Transverse colon (tissue), 4 donors: ENCODE data around the gene LAMTOR5. TPM values are rescaled to one million over a fixed set of nuclear protein-coding genes. Genes with fewer than 3 reads are reported as not detected.
A peak's percentile ranks its signal among the peaks of the same experiment; 100 is the strongest.

Experiments
- DNase-seq: peaks from one replicate; pipeline ENCODE4 v3.0.0-alpha.2; 2019
- H3K27ac ChIP-seq, 4 donors: fragments of 200-600 bp; sonication (generic); 2 replicates each; pipeline ENCODE4 v1.5.1; 2016 to 2018; ENCODE audit warnings: inconsistent platforms in 4 of 4
- H3K27me3 ChIP-seq: fragments of 200-600 bp; sonication (generic); 2 replicates; pipeline ENCODE4 v1.5.1; 2017; ENCODE audit warnings: inconsistent platforms
- H3K36me3 ChIP-seq, 4 donors: fragments of 200-600 bp; sonication (generic); 2 replicates each; pipeline ENCODE4 v1.5.1; 2017 to 2019; ENCODE audit warnings: inconsistent platforms in 4 of 4
- H3K4me1 ChIP-seq, 4 donors: fragments of 200-600 bp; sonication (generic); 2 replicates each; pipeline ENCODE4 v1.5.1; 2017 to 2020; ENCODE audit warnings: inconsistent platforms in 4 of 4
- H3K4me3 ChIP-seq, 4 donors: fragments of 200-600 bp; sonication (generic); 1 replicate in 1 of 4; 2 replicates in 3 of 4; pipeline versions ENCODE4 v1.5.1 to v1.6.1; 2017 to 2019; ENCODE audit warnings: inconsistent platforms in 4 of 4
- H3K9me3 ChIP-seq, 2 donors: fragments of 200-600 bp; sonication (generic); 2 replicates each; pipeline ENCODE4 v1.5.1; 2017 to 2019; ENCODE audit warnings: inconsistent platforms in 2 of 2
- CTCF ChIP-seq, 5 experiments: fragments of 200-600 bp in 3 of 5; fragments of 450-650 bp in 2 of 5; sonication (generic) in 3 of 5; IDR thresholded peaks; 1 replicate in 2 of 5; 2 replicates in 3 of 5; pipeline ENCODE4 v1.5.1; 2016 to 2017; ENCODE audit warnings: antibody characterized with exemption in 5 of 5, inconsistent platforms in 3 of 5, mild to moderate bottlenecking in 2 of 5, moderate library complexity in 1 of 5
- EP300 ChIP-seq: sonication (generic); formaldehyde crosslinking; IDR thresholded peaks from one replicate; pipeline ENCODE4 v1.6.1; 2017; ENCODE audit warnings: antibody characterized with exemption, low read depth
- POLR2A ChIP-seq: fragments of 450-650 bp; IDR thresholded peaks from one replicate; pipeline ENCODE4 v1.6.1; 2016; ENCODE audit warnings: antibody characterized with exemption, mild to moderate bottlenecking, moderate library complexity
- POLR2AphosphoS5 ChIP-seq, 3 donors: sonication (generic); formaldehyde crosslinking; IDR thresholded peaks; one replicate each; pipeline ENCODE4 v1.6.1; 2016; ENCODE audit warnings: antibody characterized with exemption in 3 of 3
- WGBS, 2 donors: methylation state at CpG; one replicate each; pipeline ENCODE4 v1.1.5; 2018; ENCODE audit warnings: low coverage in 1 of 2; 5-methylcytosine and 5-hydroxymethylcytosine counted together
- in situ Hi-C, 4 donors: fragments of 200-750 bp; cut with MboI; loops; one replicate each; pipeline versions ENCODE4 v1.15.0 to v1.15.1; 2017; ENCODE audit warnings: low sequenced_read_pairs in 3 of 4, low pct_ligation_motif_present in 1 of 4, low pct_unique_long_range_greater_than_20kb in 1 of 4
- intact Hi-C: fragments of 100-400 bp; cut with DNase I; formaldehyde crosslinking; loops from one replicate; pipeline ENCODE4 v1.15.1; 2023; ENCODE audit warnings: low total_unique reads
- total RNA-seq, 4 donors: library from RNA; depleted of rRNA; stranded (reverse); fragments of >200 nt; gene quantifications; one replicate each; pipeline ENCODE4 v1.1.0, GENCODE V29; 2016

The LAMTOR5 gene
- total RNA-seq, 4 donors from 2014 or later = 7.1 to 113 (median 38.2) TPM

- Histone ChIP-seq H3K4me1 (peaks cover 0 to 25% (median 4%) of the 10 kb centered on the region in 4 donors), H3K27me3 (no peaks in the 10 kb centered on the region), H3K4me3 (no peak overlapping the region), H3K27ac (peak overlapping the region in 1 of 4 donors; percentile 25), H3K9me3 (no peaks in the 10 kb centered on the region), H3K36me3 (peaks cover 0 to 12% (median 5%) of the 10 kb centered on the region in 4 donors)
- WGBS, 2 donors = 65 to 84% methylated on average over 8 to 10 of the region's 10 CpGs
- no peak for DNase-seq
- in situ Hi-C loops = no loop called here
- intact Hi-C loops = no loop called here
- no peak for TF ChIP-seq CTCF (IDR thresholded peaks at IDR 0.05)
- TF ChIP-seq POLR2AphosphoS5 (IDR thresholded peaks at IDR 0.05) = no peak
- no peak for TF ChIP-seq POLR2A
Measured at GRCh38 chr1:110380672-110381283, 26.7 kb downstream of the LAMTOR5 start.

GRCh38 chr1:110375490-110375889, 32.0 kb downstream of the LAMTOR5 start:
- H3K27me3 ChIP-seq = no peaks in the 10 kb centered on the region
- in situ Hi-C loops (no loop called here), intact Hi-C loops (no loop called here)
- WGBS, 2 donors = 92% methylated on average over 1 of the region's 1 CpG
- H3K36me3 ChIP-seq = peaks cover 0 to 35% (median 8%) of the 10 kb centered on the region in 4 donors
- no peaks in the 10 kb centered on the region for H3K9me3 ChIP-seq
- TF ChIP-seq POLR2A (no peak), POLR2AphosphoS5 (IDR thresholded peaks at IDR 0.05) (no peak), EP300 (no peak), CTCF (IDR thresholded peaks at IDR 0.05) (no peak)
- no peak overlapping the region for H3K27ac ChIP-seq
- H3K4me1 ChIP-seq = no peaks in the 10 kb centered on the region
- H3K4me3 ChIP-seq = no peak overlapping the region
- DNase-seq = no peak

GRCh38 chr1:110370827-110371226, 36.7 kb downstream of the LAMTOR5 start:
- Histone ChIP-seq H3K4me3 (no peak overlapping the region), H3K36me3 (peaks cover 0 to 29% (median 2%) of the 10 kb centered on the region in 4 donors), H3K27ac (no peak overlapping the region), H3K9me3 (no peaks in the 10 kb centered on the region), H3K4me1 (no peaks in the 10 kb centered on the region), H3K27me3 (no peaks in the 10 kb centered on the region)
- intact Hi-C loops = no loop called here
- 20% methylated on average over 1 of the region's 1 CpG; no CpG with 5 or more reads in 1 of the 2 donors for WGBS, 2 donors
- DNase-seq = no peak
- in situ Hi-C loops = no loop called here
- TF ChIP-seq POLR2AphosphoS5 (IDR thresholded peaks at IDR 0.05) (no peak), EP300 (no peak), CTCF (IDR thresholded peaks at IDR 0.05) (no peak), POLR2A (no peak)

GRCh38 chr1:110364221-110364620, 43.3 kb downstream of the LAMTOR5 start:
- in situ Hi-C loops = no loop called here

More at GRCh38 chr1:110364221-110364620, 43.3 kb downstream of the LAMTOR5 start:
- intact Hi-C loops = no loop called here
- H3K9me3 ChIP-seq = no peaks in the 10 kb centered on the region
- TF ChIP-seq CTCF (IDR thresholded peaks at IDR 0.05) = no peak
- H3K36me3 ChIP-seq = peaks cover 0 to 20% (median 3%) of the 10 kb centered on the region in 4 donors
- 88 to 95% methylated on average over 3 of the region's 3 CpGs for WGBS, 2 donors
- DNase-seq = no peak
- no peak overlapping the region for H3K4me3 ChIP-seq
- H3K4me1 ChIP-seq = no peaks in the 10 kb centered on the region
- H3K27me3 ChIP-seq = no peaks in the 10 kb centered on the region
- no peak overlapping the region for H3K27ac ChIP-seq
